HAP-1 (cell line): ENCODE results near the gene KDM5B.

Source experiments
- DNase-seq, 2 experiments: peaks; one replicate each; pipeline ENCODE4 v3.0.0-alpha.2; 2016 to 2020; ENCODE audit warnings: low spot score in 2 of 2
- H3K27me3 ChIP-seq: fragments of 250-450 bp; sonication (Bioruptor Pico); 2 replicates; pipeline ENCODE4 v1.5.1; 2020; ENCODE audit warnings: low read depth, mild to moderate bottlenecking, moderate library complexity
- H3K36me3 ChIP-seq: fragments of 250-450 bp; sonication (Bioruptor Pico); replicated peaks from 2 replicates; pipeline ENCODE4 v1.5.1; 2020; ENCODE audit warnings: mild to moderate bottlenecking
- H3K4me1 ChIP-seq: fragments of 250-450 bp; sonication (Bioruptor Pico); 2 replicates; pipeline ENCODE4 v1.5.1; 2020; ENCODE audit warnings: mild to moderate bottlenecking
- H3K4me3 ChIP-seq: fragments of 250-450 bp; sonication (Bioruptor Pico); 2 replicates; pipeline ENCODE4 v1.5.1; 2020; ENCODE audit warnings: mild to moderate bottlenecking, moderate library complexity
- H3K9me3 ChIP-seq: fragments of 250-450 bp; sonication (Bioruptor Pico); 2 replicates; pipeline ENCODE4 v1.5.1; 2020; ENCODE audit warnings: mild to moderate bottlenecking, moderate library complexity
- in situ Hi-C: fragments of 300-500 bp; cut with MboI; formaldehyde crosslinking; loops from 3 replicates; pipeline ENCODE4 v1.14.3; 2020; ENCODE audit warnings: low sequenced_read_pairs, inconsistent platforms, mixed read lengths

KDM5B gene

DNA sequence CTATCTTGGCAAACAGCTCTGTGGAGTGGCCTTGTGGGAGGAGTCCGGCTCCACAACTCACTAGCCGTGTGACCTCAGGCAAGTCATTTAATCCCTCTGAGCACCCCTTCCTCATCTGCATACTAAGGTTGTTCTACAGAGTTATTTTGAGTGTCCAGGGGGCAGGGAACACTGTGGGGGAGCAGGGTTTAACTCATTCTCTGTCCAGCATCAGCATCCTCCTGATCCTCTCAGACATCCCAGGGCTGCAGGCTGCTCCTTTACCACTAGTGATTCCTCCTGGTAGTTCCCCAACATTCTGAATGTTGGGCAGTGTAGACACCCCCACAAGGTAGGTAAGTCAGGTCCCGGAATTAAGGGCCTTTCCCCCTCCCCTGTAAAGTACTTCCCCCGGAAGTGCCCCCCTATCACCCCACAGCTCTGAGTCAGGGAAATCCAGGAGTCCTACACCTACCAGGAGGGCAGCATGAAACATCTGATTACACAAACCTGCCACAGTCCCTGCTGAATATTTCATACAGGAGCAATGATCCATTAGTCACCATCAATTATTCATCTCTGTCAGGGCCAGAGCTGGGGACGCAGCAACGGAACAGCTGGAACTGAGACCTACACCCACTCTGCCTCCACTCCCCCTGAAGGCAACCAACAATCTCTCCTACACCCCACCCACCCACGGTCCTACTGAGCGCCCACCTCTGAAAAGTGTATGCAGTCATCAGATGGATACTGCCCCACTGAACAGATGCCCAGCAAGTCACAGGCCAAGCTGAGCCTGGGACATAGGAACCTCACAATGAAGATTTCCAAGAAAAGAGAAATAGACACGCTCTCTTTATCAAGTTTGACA is 118.5 kb downstream of the KDM5B start:
- Histone ChIP-seq H3K27me3 (peaks cover 4% of the 10 kb centered on the region), H3K36me3 (no peaks in the 10 kb centered on the region), H3K9me3 (no peaks in the 10 kb centered on the region), H3K4me3 (no peak overlapping the region), H3K4me1 (no peaks in the 10 kb centered on the region)
- DNase-seq, result no peak
- in situ Hi-C loops, result no loop called here

DNA sequence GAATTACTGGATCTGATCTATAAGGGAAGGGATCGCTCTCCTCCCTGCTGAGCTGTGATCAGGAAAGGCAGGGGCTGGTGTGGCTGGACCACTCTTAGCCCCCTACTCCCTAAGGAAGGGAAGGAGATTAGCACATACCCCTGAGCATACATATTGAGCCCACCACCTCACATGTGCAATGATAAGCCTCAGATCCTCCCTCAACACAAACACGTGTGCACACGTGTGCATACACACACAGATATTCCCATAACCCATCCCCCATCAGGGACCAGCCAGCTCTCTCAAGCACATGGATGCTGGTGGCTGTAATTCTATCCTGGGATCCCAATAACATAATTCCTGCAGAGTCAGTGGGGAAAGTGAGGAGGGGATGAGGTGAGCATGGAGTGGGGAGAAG is 119.1 kb downstream of the KDM5B start:
- Histone ChIP-seq H3K36me3 (no peaks in the 10 kb centered on the region), H3K27me3 (peaks cover 4% of the 10 kb centered on the region), H3K4me1 (no peaks in the 10 kb centered on the region), H3K9me3 (no peaks in the 10 kb centered on the region), H3K4me3 (no peak overlapping the region)
- no peak for DNase-seq
- in situ Hi-C loops, result no loop called here

DNA sequence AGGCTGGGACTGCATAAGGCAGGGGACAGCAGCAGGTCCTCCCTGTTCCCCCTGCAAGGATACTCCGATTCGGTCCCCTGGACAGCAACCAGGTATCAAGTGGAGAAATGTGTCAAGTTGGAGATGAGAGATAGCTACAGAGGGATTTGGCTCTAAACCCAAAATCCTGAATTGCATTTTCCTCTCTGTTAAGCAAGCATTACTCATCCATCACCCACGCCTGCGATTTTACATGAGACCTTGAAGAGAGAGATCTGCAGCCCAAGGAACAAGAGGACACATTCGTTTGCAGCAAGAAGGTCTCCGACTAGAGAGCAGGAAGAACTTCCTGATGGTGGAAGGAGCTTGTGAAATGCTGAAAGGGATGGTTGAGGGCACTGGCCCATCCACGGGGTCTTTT is 119.8 kb downstream of the KDM5B start:
- no peak for DNase-seq
- Histone ChIP-seq H3K4me3 (no peak overlapping the region), H3K4me1 (no peaks in the 10 kb centered on the region), H3K9me3 (no peaks in the 10 kb centered on the region), H3K27me3 (peaks cover 4% of the 10 kb centered on the region), H3K36me3 (no peaks in the 10 kb centered on the region)
- in situ Hi-C loops, result no loop called here

DNA sequence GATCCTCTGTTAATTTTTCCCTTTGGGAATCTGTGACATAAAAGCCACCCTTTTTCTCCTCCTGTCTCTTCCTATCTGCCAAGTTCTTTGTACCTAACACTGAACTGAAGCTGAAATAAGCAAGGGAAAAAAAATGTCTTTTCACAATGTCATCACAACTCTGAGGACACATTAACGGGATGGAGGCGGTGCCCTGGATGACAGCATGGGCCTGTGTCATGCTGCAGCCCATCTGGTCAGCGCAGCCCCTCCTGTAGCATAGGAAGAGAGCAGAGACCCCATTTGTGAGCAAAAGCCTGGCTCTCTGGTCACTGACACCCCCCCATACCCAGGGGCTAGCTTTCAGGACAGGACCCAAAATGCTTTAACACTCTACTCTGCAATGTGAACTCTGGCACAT is 120.4 kb downstream of the KDM5B start:
- Histone ChIP-seq H3K4me3 (no peak overlapping the region), H3K36me3 (no peaks in the 10 kb centered on the region), H3K27me3 (peaks cover 4% of the 10 kb centered on the region), H3K9me3 (no peaks in the 10 kb centered on the region), H3K4me1 (no peaks in the 10 kb centered on the region)
- DNase-seq, result no peak
- in situ Hi-C loops, result no loop called here

DNA sequence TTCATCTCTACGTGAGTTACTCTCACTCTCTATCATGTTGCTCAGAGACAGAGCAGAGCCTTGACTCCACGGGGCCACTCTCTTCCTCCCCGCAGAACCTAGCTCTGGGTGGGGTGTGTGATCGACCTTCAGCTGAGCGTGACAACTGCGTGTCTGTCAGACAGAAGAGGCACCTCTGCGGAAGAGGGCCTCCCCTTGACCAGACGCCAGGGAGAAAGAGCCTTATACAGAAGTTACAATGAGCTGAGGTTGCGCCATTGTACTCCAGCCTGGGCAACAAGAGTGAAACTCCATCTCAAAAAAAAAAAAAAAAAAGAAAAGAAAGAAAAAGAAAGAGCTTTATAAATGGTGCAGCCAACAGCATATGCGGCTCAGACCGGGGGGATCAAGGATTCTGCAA is 120.9 kb downstream of the KDM5B start:
- H3K36me3 ChIP-seq, result no peaks in the 10 kb centered on the region
- H3K4me1 ChIP-seq, result no peaks in the 10 kb centered on the region
- no peaks in the 10 kb centered on the region for H3K9me3 ChIP-seq
- H3K27me3 ChIP-seq, result peaks cover 4% of the 10 kb centered on the region
- DNase-seq, result no peak
- in situ Hi-C loops, result no loop called here
- no peak overlapping the region for H3K4me3 ChIP-seq

DNA sequence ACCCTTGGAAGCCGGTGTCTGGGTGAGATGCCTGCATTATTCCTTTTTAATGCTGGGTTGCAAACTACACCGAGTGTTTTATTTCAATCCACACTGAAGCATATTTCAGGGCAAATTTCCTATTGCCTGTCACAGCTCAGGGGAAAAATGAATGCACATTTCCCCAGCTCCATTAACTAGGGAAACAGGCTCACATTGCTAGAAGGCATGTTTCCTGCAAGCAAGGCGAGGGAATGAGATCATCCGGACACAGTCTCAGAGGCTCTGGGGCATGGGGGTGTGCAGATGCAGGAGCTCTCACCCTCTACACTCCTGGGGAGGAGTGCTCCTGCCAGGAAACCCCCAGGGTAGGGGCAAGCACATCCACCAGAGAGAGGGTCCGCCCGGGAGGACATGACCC is 122.6 kb downstream of the KDM5B start:
- no peaks in the 10 kb centered on the region for H3K9me3 ChIP-seq
- H3K4me3 ChIP-seq, result no peak overlapping the region
- DNase-seq, result no peak
- H3K4me1 ChIP-seq, result no peaks in the 10 kb centered on the region
- in situ Hi-C loops, result no loop called here
- no peaks in the 10 kb centered on the region for H3K36me3 ChIP-seq
- peaks cover 4% of the 10 kb centered on the region for H3K27me3 ChIP-seq

DNA sequence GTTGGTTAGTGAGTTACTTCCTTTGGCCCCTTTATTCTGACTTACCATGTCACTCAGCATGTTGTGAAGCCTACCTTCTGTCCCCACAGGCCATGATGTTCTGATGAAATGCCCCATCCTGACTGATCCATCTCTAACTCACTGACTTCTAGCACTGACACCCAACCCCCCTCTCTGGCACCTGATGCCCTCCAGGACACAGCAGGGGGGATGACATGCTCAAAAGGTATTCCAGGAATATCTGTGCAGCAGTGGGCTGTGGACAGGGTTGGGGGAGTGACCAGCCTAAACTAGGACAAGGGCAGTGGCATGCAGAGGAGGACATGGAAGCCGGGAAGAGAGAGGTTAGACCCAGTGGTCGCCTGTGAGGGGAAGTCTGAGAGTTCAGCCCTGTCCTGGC is 123.5 kb downstream of the KDM5B start:
- Histone ChIP-seq H3K4me1 (no peaks in the 10 kb centered on the region), H3K4me3 (no peak overlapping the region), H3K27me3 (peaks cover 4% of the 10 kb centered on the region), H3K9me3 (no peaks in the 10 kb centered on the region), H3K36me3 (no peaks in the 10 kb centered on the region)
- in situ Hi-C loops, result no loop called here
- DNase-seq, result no peak

DNA sequence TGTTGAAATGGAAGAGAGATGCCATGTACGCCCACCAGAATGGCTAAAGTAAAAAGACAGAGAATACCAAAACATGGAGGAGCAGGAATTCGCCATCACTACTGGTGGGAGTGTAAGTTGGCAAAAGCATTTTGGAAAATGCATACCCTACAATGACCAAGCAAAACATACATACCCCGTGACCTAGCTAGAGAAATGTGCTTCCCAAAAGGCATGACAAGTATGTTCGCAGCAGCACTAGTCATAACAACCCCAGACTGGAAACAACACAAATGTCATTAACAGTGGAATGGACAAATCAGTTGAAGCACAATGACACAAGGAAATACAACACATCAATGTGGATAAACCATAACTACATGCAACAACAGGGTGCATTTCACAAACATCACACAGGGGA is 125.2 kb downstream of the KDM5B start:
- in situ Hi-C loops, result no loop called here
- DNase-seq, result no peak
- no peaks in the 10 kb centered on the region for H3K4me1 ChIP-seq
- no peak overlapping the region for H3K4me3 ChIP-seq
- peaks cover 4% of the 10 kb centered on the region for H3K27me3 ChIP-seq
- H3K36me3 ChIP-seq, result no peaks in the 10 kb centered on the region
- H3K9me3 ChIP-seq, result no peaks in the 10 kb centered on the region

DNA sequence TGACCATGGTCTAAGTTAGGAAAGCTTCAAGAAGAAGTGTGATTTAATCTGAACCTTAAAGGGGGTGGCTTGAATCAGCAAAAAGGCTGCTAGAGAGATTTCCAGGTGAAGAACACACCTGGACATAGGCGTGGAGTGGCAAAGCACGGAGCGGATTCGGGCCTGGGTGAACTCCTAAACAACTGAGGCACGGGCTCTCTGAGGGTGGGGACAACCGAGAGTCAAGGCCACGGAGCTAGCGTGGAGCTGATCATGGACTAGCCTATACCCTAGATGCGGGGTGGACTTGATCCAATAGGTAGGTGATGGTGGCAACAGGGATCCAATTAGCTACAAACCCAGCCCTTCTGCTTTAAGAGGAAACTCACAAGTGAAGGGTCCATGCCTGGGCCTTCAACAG is 125.7 kb downstream of the KDM5B start:
- Histone ChIP-seq H3K9me3 (no peaks in the 10 kb centered on the region), H3K27me3 (peaks cover 4% of the 10 kb centered on the region), H3K4me1 (no peaks in the 10 kb centered on the region), H3K4me3 (no peak overlapping the region), H3K36me3 (no peaks in the 10 kb centered on the region)
- DNase-seq, result no peak
- in situ Hi-C loops, result no loop called here

DNA sequence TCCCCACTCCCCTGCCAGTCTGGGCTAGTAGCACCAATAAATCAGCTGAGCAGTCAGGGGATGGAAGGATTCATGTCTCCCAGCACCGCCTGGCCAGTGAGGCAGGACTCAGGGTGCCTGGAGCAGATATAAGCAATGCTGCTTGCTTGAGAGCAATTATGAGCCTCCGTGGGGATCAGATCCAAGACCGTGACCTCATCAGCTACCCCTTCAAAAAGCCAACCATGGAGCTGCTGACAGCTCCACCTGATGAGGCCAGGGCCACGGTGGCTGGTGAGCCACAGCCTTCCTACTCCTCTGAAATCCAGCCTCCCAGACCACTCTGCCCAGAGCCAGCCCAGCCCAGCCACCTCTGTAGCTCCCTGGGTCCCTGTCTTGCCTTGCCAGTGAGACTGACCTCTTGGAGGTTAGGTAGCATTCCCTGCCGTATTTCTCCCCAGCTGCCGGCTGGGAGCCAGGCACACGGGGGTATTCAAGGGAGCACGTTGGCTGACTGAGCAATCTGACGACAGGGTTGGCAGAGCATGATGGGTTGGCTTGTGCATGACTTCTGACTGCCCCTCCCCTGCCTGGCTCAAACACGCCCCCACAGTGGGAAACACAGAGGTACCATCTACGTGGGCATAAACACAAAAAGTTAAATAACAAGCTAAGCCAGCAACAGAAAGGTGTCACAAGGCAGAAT is 126.3 kb downstream of the KDM5B start:
- H3K27me3 ChIP-seq, result peaks cover 6% of the 10 kb centered on the region

DNA sequence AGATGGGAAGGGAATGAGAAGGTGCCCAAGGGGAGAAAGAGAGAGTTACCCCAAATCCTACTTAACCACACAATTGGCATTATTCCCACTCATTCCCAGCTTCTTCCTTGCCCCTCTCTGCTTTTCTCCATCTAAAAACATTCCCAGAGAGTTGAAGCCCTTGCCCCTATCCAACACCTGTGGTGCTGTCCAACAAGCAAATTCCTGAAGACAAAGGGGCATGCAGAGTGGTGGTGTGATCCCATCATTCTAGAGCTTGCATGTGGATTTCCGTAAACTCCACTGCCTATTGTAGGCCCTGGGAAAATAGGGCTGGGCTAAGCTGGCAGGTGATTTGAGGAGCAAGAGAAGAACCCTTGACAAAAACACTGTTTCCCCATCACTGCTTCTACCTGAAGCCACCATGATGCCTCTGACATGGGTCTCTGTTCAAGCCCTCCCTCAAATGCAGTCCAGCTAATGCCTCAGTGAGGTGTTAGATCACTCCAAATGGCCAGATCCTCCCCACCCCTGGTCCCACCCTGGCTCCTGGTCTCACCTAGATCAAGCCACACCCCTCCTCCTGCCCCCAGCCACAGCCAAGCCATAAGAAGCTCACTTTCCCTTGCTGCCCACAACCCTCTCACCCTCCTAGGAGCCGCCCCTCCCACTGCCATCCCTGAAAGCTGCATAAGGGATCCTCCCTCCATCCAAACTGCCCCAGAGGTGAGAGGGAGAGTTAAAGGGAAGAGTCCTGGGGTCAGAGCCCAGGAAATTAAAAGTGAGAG is 127.5 kb downstream of the KDM5B start:
- in situ Hi-C loops, result no loop called here
- DNase-seq, result no peak
- Histone ChIP-seq H3K9me3 (no peaks in the 10 kb centered on the region), H3K27me3 (peaks cover 8% of the 10 kb centered on the region), H3K36me3 (no peaks in the 10 kb centered on the region), H3K4me3 (no peak overlapping the region), H3K4me1 (no peaks in the 10 kb centered on the region)

More for the DNA sequence above, 126.3 kb downstream of the KDM5B start:
- H3K4me1 ChIP-seq, result no peaks in the 10 kb centered on the region
- H3K9me3 ChIP-seq, result no peaks in the 10 kb centered on the region
- H3K4me3 ChIP-seq, result no peak overlapping the region
- in situ Hi-C loops, result no loop called here
- H3K36me3 ChIP-seq, result no peaks in the 10 kb centered on the region
- DNase-seq, result no peak

DNA sequence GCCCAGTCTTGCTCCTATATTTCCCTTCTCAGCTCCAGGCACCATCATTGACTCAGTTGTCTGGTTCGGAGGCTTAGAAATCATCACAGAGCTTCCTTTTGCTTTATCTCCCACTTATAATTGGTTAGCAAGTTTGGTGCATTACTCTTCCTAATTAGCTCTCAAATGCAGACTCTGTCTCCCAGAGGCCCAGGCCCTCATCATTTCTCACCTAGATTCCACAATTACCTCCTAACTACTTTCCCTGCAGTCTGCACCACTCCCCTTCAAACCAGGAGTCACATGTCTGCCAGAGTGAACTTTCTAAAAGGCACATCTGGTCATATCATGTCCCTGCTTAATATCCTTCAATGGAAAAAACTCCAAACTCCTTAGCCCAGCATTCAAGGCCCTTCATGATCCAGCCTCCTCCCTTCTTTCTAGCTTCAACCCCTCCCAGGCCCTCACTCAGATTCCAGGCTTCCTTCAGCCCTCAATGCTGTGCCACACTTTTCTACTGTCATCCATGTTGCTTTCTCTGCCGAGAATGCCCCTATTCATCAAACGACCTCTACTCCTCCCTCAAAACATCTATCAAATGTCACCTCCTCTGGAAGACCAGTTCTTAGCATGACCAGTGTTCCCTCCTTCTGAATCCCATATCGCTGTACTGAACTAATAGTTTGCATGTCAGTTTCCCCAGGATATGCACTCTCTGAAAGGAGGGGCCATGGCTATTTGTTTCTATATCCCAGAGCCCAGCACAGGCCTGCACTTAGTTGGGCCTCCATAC is 128.6 kb downstream of the KDM5B start:
- H3K9me3 ChIP-seq, result no peaks in the 10 kb centered on the region
- H3K4me3 ChIP-seq, result no peak overlapping the region
- H3K36me3 ChIP-seq, result no peaks in the 10 kb centered on the region
- H3K27me3 ChIP-seq, result peaks cover 10% of the 10 kb centered on the region
- no peaks in the 10 kb centered on the region for H3K4me1 ChIP-seq
- DNase-seq, result no peak
- in situ Hi-C loops, result no loop called here

DNA sequence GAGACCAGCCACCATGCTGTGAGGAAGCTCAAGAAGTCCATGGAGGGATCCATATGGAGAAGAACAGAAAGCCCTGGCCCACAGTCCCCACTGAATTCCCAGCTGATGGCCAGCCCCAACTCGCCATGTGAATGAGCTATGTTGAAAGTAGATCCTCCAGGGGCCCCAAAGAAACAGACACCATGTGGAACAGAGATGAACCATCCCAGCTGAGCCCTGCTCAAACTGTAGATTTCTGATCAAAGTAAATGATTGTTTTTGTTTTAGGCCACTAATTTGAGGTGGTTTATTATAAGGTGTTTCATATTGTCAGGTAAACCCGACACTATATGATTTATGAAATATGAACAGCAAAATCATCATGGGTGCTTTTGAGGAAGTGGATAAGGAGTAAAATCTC is 130.8 kb downstream of the KDM5B start:
- peaks cover 10% of the 10 kb centered on the region for H3K27me3 ChIP-seq
- H3K4me1 ChIP-seq, result no peaks in the 10 kb centered on the region
- DNase-seq, result no peak
- H3K36me3 ChIP-seq, result no peaks in the 10 kb centered on the region
- no peaks in the 10 kb centered on the region for H3K9me3 ChIP-seq
- no peak overlapping the region for H3K4me3 ChIP-seq
- in situ Hi-C loops, result no loop called here
